ENCODE measurements around the gene PCDHAC2.

The PCDHAC2 gene

GRCh38 chr5:140966293-140967225 is at the start of gene PCDHAC2:
Gene PCDHAC2 (plus strand): TSS chr5:140966476. CDS start chr5:140966767, 291 bp downstream.
- DNase-seq, result peak; percentile 91

- no peak for DNase-seq
Measured at GRCh38 chr5:140923601-140924000, 42.7 kb upstream of the PCDHAC2 start.

- peak; percentile 75 for DNase-seq
Measured at GRCh38 chr5:140925806-140926442, 40.4 kb upstream of the PCDHAC2 start, which contains the start of gene PCDHAC1. Gene PCDHAC1 (plus strand): TSS chr5:140926299. CDS start chr5:140926893, 594 bp downstream.

- peak; percentile 92 for DNase-seq
Measured at GRCh38 chr5:140926443-140927227, 39.6 kb upstream of the PCDHAC2 start.

GRCh38 chr5:140927228-140927573 is 39.1 kb upstream of the PCDHAC2 start:
- DNase-seq, result peak; percentile 11

- no peak for DNase-seq
Measured at GRCh38 chr5:140934964-140935606, 31.2 kb upstream of the PCDHAC2 start.

GRCh38 chr5:140946578-140946977 is 19.7 kb upstream of the PCDHAC2 start:
- no peak for DNase-seq

GRCh38 chr5:140951636-140952035 is 14.6 kb upstream of the PCDHAC2 start:
- DNase-seq, result no peak

GRCh38 chr5:140953234-140953633 is 13.0 kb upstream of the PCDHAC2 start:
- peak; percentile 47 for DNase-seq

- no peak for DNase-seq
Measured at GRCh38 chr5:140962190-140962589, 4.1 kb upstream of the PCDHAC2 start.

GRCh38 chr5:140964356-140964755 is 1.9 kb upstream of the PCDHAC2 start:
- no peak for DNase-seq

GRCh38 chr5:140965905-140966292 is 377 bp upstream of the PCDHAC2 start:
- DNase-seq, result peak; percentile 91

- no peak for DNase-seq
Measured at GRCh38 chr5:140967226-140967893, 1.1 kb downstream of the PCDHAC2 start.

- DNase-seq, result peak; percentile 85
Measured at GRCh38 chr5:140969880-140970279, 3.6 kb downstream of the PCDHAC2 start.

- no peak for DNase-seq
Measured at GRCh38 chr5:140973550-140973949, 7.3 kb downstream of the PCDHAC2 start.

- no peak for DNase-seq
Measured at GRCh38 chr5:140977003-140977402, 10.7 kb downstream of the PCDHAC2 start.

GRCh38 chr5:140978260-140978659 is 12.0 kb downstream of the PCDHAC2 start:
- no peak for DNase-seq

GRCh38 chr5:140978983-140979382 is 12.7 kb downstream of the PCDHAC2 start:
- no peak for DNase-seq

- DNase-seq, result no peak
Measured at GRCh38 chr5:140982083-140982716, 15.9 kb downstream of the PCDHAC2 start.

GRCh38 chr5:140986117-140986521 is 19.8 kb downstream of the PCDHAC2 start:
- DNase-seq, result peak; percentile 60

GRCh38 chr5:140988100-140988499 is 21.8 kb downstream of the PCDHAC2 start:
- no peak for DNase-seq

GRCh38 chr5:140988608-140989007 is 22.3 kb downstream of the PCDHAC2 start:
- no peak for DNase-seq

Measured in NCI-H82 (cell line).